HG02840 (cell line): ENCODE results near the gene ENTPD7.
"Not testable (repeated sequence)": the region's sequence is repeated elsewhere in the genome, so short reads cannot be mapped to it uniquely, and the experiment has no call there.

Experiments used
- ATAC-seq: cut with Tn5 transposase; IDR thresholded peaks from one replicate; pipeline ENCODE4 v1.9.1; 2021; ENCODE audit warnings: mild to moderate bottlenecking, moderate library complexity, moderate number of reproducible peaks; ENCODE audit not compliant: unreplicated experiment, low FRiP score

The ENTPD7 gene

GRCh38 chr10:99659031-99659867 lies at the start of gene ENTPD7:
Gene ENTPD7 (plus strand): TSS chr10:99659509. CDS start chr10:99659957, 448 bp downstream.
- peak; percentile 99 for ATAC-seq

- no peak for ATAC-seq
These were observed 49.1 kb upstream of the ENTPD7 start for GRCh38 chr10:99610221-99610620.

- no peak for ATAC-seq
These were observed 48.0 kb upstream of the ENTPD7 start for GRCh38 chr10:99611326-99611725.

- ATAC-seq, result no peak
These were observed 47.0 kb upstream of the ENTPD7 start for GRCh38 chr10:99612167-99612831.

GRCh38 chr10:99615426-99615825 lies 43.9 kb upstream of the ENTPD7 start:
- no peak for ATAC-seq

- no peak for ATAC-seq
These were observed 41.6 kb upstream of the ENTPD7 start for GRCh38 chr10:99617696-99618095.

GRCh38 chr10:99619090-99619800 lies 40.1 kb upstream of the ENTPD7 start:
- ATAC-seq, result no peak

- ATAC-seq, result peak; percentile 85
These were observed 39.2 kb upstream of the ENTPD7 start, which contains the start of gene SLC25A28 for GRCh38 chr10:99619851-99620710. Gene SLC25A28 (minus strand): TSS chr10:99620439. CDS start chr10:99620335, 104 bp downstream.

- ATAC-seq, result peak; percentile 91
These were observed 38.4 kb upstream of the ENTPD7 start for GRCh38 chr10:99620711-99621453.

- ATAC-seq, result no peak
These were observed 37.7 kb upstream of the ENTPD7 start for GRCh38 chr10:99621454-99622251.

- ATAC-seq, result no peak
These were observed 35.4 kb upstream of the ENTPD7 start for GRCh38 chr10:99623919-99624318.

GRCh38 chr10:99625124-99625523 lies 34.2 kb upstream of the ENTPD7 start:
- ATAC-seq, result not testable (repeated sequence)

- ATAC-seq, result no peak
These were observed 30.2 kb upstream of the ENTPD7 start for GRCh38 chr10:99628923-99629624.

GRCh38 chr10:99629625-99629978 lies 29.7 kb upstream of the ENTPD7 start:
- no peak for ATAC-seq

- ATAC-seq, result no peak
These were observed 28.9 kb upstream of the ENTPD7 start for GRCh38 chr10:99630433-99630832.

- no peak for ATAC-seq
These were observed 28.3 kb upstream of the ENTPD7 start for GRCh38 chr10:99630991-99631390.

GRCh38 chr10:99631496-99631895 lies 27.8 kb upstream of the ENTPD7 start:
- no peak for ATAC-seq

- no peak for ATAC-seq
These were observed 25.5 kb upstream of the ENTPD7 start for GRCh38 chr10:99633832-99634231.
